SK-N-SH (cell line): ENCODE data around the gene GPM6B. TPM values are rescaled to one million over a fixed set of nuclear protein-coding genes. Genes with fewer than 3 reads are reported as not detected.

ENCODE experiments used
- CTCF ChIA-PET: fragments of 300-600, 350-600 bp; formaldehyde crosslinking; extraction: SDS; loops from one replicate; lab custom pipeline; 2021; lab: Yijun Ruan, JAX
- POLR2A ChIA-PET: fragments of 350-600 bp; sonication (Branson Sonifier 250); formaldehyde crosslinking; extraction: SDS; loops from one replicate; lab custom pipeline; 2020; ENCODE audit warnings: antibody characterized with exemption, inconsistent platforms; lab: Yijun Ruan, JAX
- DNase-seq: peaks from one replicate; pipeline ENCODE4 v3.0.0; 2012
- H2AFZ ChIP-seq: fragments of 200-600 bp; sonication (generic); 2 replicates; pipeline ENCODE4 v1.8.1; 2016; ENCODE audit warnings: antibody characterized with exemption, mild to moderate bottlenecking, low read depth
- H3F3A ChIP-seq: fragments of 200-600 bp; sonication (generic); replicated peaks from 2 replicates; pipeline ENCODE3; 2016; ENCODE audit warnings: antibody characterized with exemption, mild to moderate bottlenecking; ENCODE audit not compliant: insufficient read depth
- H3K27ac ChIP-seq, 2 experiments: fragments of 200-500 bp in 1 of 2; fragments of 200-600 bp in 1 of 2; sonication (Bioruptor generic) in 1 of 2; sonication (generic), shearing (Covaris generic) in 1 of 2; 2 replicates each; pipeline versions ENCODE4 v1.5.1 to v1.6.1; 2014 to 2016; ENCODE audit warnings: low read depth in 2 of 2, inconsistent platforms in 1 of 2, low read length in 1 of 2, mild to moderate bottlenecking in 1 of 2, mixed read lengths in 1 of 2
- H3K27me3 ChIP-seq: fragments of 200-600 bp; sonication (generic), shearing (Covaris generic); 2 replicates; pipeline ENCODE4 v1.6.1; 2016; ENCODE audit warnings: mixed run types; ENCODE audit not compliant: insufficient read depth
- H3K36me3 ChIP-seq, 2 experiments: fragments of 200-500 bp in 1 of 2; fragments of 200-600 bp in 1 of 2; sonication (Bioruptor generic) in 1 of 2; sonication (generic) in 1 of 2; replicated peaks in 1 of 2; 2 replicates each; pipeline versions ENCODE3 to v1.5.1; 2014 to 2016; ENCODE audit warnings: low read length in 1 of 2, mild to moderate bottlenecking in 1 of 2; ENCODE audit not compliant: insufficient read depth in 2 of 2, control insufficient read depth in 1 of 2
- H3K4me1 ChIP-seq, 2 experiments: fragments of 200-500 bp in 1 of 2; fragments of 200-600 bp in 1 of 2; sonication (Bioruptor generic) in 1 of 2; sonication (generic), shearing (Covaris generic) in 1 of 2; 2 replicates each; pipeline versions ENCODE4 v1.5.1 to v1.6.1; 2014 to 2016; ENCODE audit warnings: low read depth in 1 of 2, low read length in 1 of 2, mixed run types in 1 of 2; ENCODE audit not compliant: insufficient read depth in 2 of 2, control insufficient read depth in 1 of 2
- H3K4me2 ChIP-seq: fragments of 200-600 bp; sonication (generic), shearing (Covaris generic); 2 replicates; pipeline ENCODE4 v1.6.1; 2017; ENCODE audit warnings: mixed run types
- H3K4me3 ChIP-seq, 2 experiments: fragments of 200-500 bp in 1 of 2; fragments of 200-600 bp in 1 of 2; sonication (Bioruptor generic) in 1 of 2; sonication (generic), shearing (Covaris generic) in 1 of 2; 2 replicates each; pipeline versions ENCODE4 v1.5.1 to v1.8.1; 2014 to 2016; ENCODE audit warnings: low read depth in 2 of 2, inconsistent platforms in 1 of 2, low read length in 1 of 2, mild to moderate bottlenecking in 1 of 2, mixed read lengths in 1 of 2, moderate library complexity in 1 of 2
- H3K79me2 ChIP-seq: fragments of 200-600 bp; sonication (generic); 2 replicates; pipeline ENCODE4 v1.8.1; 2017; ENCODE audit warnings: mild to moderate bottlenecking; ENCODE audit not compliant: insufficient read depth
- H3K9ac ChIP-seq: fragments of 200-600 bp; sonication (generic); 2 replicates; pipeline ENCODE4 v1.6.1; 2017; ENCODE audit warnings: mixed run types
- H3K9me2 ChIP-seq: fragments of 200-600 bp; sonication (generic); 2 replicates; pipeline ENCODE4 v1.6.1; 2017; ENCODE audit warnings: mixed run types
- H3K9me3 ChIP-seq: fragments of 200-600 bp; sonication (generic); 2 replicates; pipeline ENCODE4 v1.6.1; 2017; ENCODE audit warnings: mixed run types, mild to moderate bottlenecking, moderate library complexity
- H4K20me1 ChIP-seq: fragments of 200-600 bp; sonication (generic); 2 replicates; pipeline ENCODE4 v1.6.1; 2017; ENCODE audit warnings: mild to moderate bottlenecking, mixed run types; ENCODE audit not compliant: insufficient read depth
- CHD2 ChIP-seq: fragments of 150-350 bp; IDR thresholded peaks from 2 replicates; pipeline ENCODE4 v1.6.1; 2018; ENCODE audit warnings: low read length; ENCODE audit not compliant: partially characterized antibody
- EP300 ChIP-seq, 2 experiments: IDR thresholded peaks; 2 replicates each; pipeline versions ENCODE4 v1.4.0 to v1.6.1; 2012; ENCODE audit warnings: borderline replicate concordance in 1 of 2, low read depth in 1 of 2, low read length in 1 of 2
- EZH2phosphoT487 ChIP-seq: fragments of 200-600 bp; sonication (generic); IDR thresholded peaks from 2 replicates; pipeline ENCODE4 v1.6.1; 2017; ENCODE audit warnings: low read depth, mixed run types, mild to moderate bottlenecking, antibody characterized with exemption, moderate library complexity, borderline replicate concordance
- JUND ChIP-seq: IDR thresholded peaks from 2 replicates; pipeline ENCODE4 v1.4.0; 2012
- MXI1 ChIP-seq: IDR thresholded peaks from 2 replicates; pipeline ENCODE4 v1.6.1; 2012; ENCODE audit warnings: mild to moderate bottlenecking, low read depth, low read length, improper control_type of control experiment
- NFIC ChIP-seq: IDR thresholded peaks from 2 replicates; pipeline ENCODE4 v1.4.0; 2012; ENCODE audit warnings: borderline replicate concordance
- NRF1 ChIP-seq: IDR thresholded peaks from 2 replicates; pipeline ENCODE4 v1.6.1; 2012; ENCODE audit warnings: low read depth, mild to moderate bottlenecking, low read length
- RAD21 ChIP-seq: IDR thresholded peaks from 2 replicates; pipeline ENCODE4 v1.6.1; 2012; ENCODE audit warnings: mild to moderate bottlenecking, low read length
- REST ChIP-seq: IDR thresholded peaks from 2 replicates; pipeline ENCODE4 v1.6.1; 2012; ENCODE audit warnings: mild to moderate bottlenecking, low read depth, low read length, moderate library complexity
- RXRA ChIP-seq: IDR thresholded peaks from 2 replicates; pipeline ENCODE4 v1.4.0; 2012; ENCODE audit warnings: low read depth, mild to moderate bottlenecking, borderline replicate concordance
- SMC3 ChIP-seq: IDR thresholded peaks from 2 replicates; pipeline ENCODE4 v1.6.1; 2012; ENCODE audit warnings: low read depth, low read length, improper control_type of control experiment
- TEAD4 ChIP-seq: IDR thresholded peaks from 2 replicates; pipeline ENCODE4 v1.4.0; 2012; ENCODE audit warnings: mild to moderate bottlenecking, borderline replicate concordance; ENCODE audit not compliant: insufficient read depth
- USF2 ChIP-seq: fragments of 150-350 bp; IDR thresholded peaks from 2 replicates; pipeline ENCODE4 v1.6.1; 2017; ENCODE audit warnings: antibody characterized with exemption, low read length, low read depth, borderline replicate concordance
- YY1 ChIP-seq: IDR thresholded peaks from 2 replicates; pipeline ENCODE4 v1.4.0; 2012; ENCODE audit warnings: low read depth, mild to moderate bottlenecking
- WGBS: methylation state at CpG from one replicate; pipeline ENCODE4 v1.1.6; 2017; ENCODE audit warnings: low lambda C conversion rate; 5-methylcytosine and 5-hydroxymethylcytosine counted together
- polyA plus RNA-seq, 3 experiments: library from polyadenylated mRNA; depleted of rRNA; stranded (reverse); fragments of >200 nt; gene quantifications; 2 replicates each; pipeline ENCODE4 v1.2.3, GENCODE V29; 2012
- TF ChIP-seq, protein P1 (sequence below): fragments of 200-600 bp; sonication (generic); IDR thresholded peaks from 2 replicates; pipeline ENCODE4 v1.6.1; 2017; ENCODE audit warnings: antibody characterized with exemption, mild to moderate bottlenecking, moderate library complexity
- TF ChIP-seq, protein P2 (sequence below): IDR thresholded peaks from 2 replicates; pipeline ENCODE4 v1.4.0; 2012; ENCODE audit warnings: low read depth, borderline replicate concordance
- TF ChIP-seq, protein P3 (sequence below): IDR thresholded peaks from 2 replicates; pipeline ENCODE4 v1.4.0; 2012; ENCODE audit warnings: low read depth

Gene GPM6B
- polyA plus RNA-seq, 1 of the 3 experiments (the other 2 are of a cell fraction), result 1.2 TPM

- CTCF ChIA-PET, result interaction anchor here (1.2 kb wide), 1 partner anchor 14 kb away, joined by 3 read pairs; no protein-coding TSS in a partner anchor
- H4K20me1 ChIP-seq, result no peaks in the 10 kb centered on the region
Measured at GRCh38 chrX:13821738-13822137, 4.8 kb upstream of the GPM6B start.

GRCh38 chrX:13816176-13816575 lies 717 bp downstream of the GPM6B start:
- no peaks in the 10 kb centered on the region for H3F3A ChIP-seq
- H3K4me2 ChIP-seq, result no peak overlapping the region
- no peaks in the 10 kb centered on the region for H3K9me2 ChIP-seq
- no peak overlapping the region for H2AFZ ChIP-seq
- DNase-seq, result no peak
- H3K36me3 ChIP-seq, result no peaks in the 10 kb centered on the region
- ChIA-PET CTCF (no interaction called here), POLR2A (no interaction called here)
- WGBS, result 35% methylated on average over 6 of the region's 6 CpGs
- peaks cover 14% of the 10 kb centered on the region; the same call in 1 of the 2 replicates for H3K27me3 ChIP-seq
- H4K20me1 ChIP-seq, result no peaks in the 10 kb centered on the region
- no peak overlapping the region for H3K27ac ChIP-seq
- no peaks in the 10 kb centered on the region for H3K4me1 ChIP-seq
- TF ChIP-seq, protein P1, sequence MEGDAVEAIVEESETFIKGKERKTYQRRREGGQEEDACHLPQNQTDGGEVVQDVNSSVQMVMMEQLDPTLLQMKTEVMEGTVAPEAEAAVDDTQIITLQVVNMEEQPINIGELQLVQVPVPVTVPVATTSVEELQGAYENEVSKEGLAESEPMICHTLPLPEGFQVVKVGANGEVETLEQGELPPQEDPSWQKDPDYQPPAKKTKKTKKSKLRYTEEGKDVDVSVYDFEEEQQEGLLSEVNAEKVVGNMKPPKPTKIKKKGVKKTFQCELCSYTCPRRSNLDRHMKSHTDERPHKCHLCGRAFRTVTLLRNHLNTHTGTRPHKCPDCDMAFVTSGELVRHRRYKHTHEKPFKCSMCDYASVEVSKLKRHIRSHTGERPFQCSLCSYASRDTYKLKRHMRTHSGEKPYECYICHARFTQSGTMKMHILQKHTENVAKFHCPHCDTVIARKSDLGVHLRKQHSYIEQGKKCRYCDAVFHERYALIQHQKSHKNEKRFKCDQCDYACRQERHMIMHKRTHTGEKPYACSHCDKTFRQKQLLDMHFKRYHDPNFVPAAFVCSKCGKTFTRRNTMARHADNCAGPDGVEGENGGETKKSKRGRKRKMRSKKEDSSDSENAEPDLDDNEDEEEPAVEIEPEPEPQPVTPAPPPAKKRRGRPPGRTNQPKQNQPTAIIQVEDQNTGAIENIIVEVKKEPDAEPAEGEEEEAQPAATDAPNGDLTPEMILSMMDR, result no peak
- no peak for TF ChIP-seq REST
- TF ChIP-seq RAD21, result no peak
- TF ChIP-seq, protein P2, sequence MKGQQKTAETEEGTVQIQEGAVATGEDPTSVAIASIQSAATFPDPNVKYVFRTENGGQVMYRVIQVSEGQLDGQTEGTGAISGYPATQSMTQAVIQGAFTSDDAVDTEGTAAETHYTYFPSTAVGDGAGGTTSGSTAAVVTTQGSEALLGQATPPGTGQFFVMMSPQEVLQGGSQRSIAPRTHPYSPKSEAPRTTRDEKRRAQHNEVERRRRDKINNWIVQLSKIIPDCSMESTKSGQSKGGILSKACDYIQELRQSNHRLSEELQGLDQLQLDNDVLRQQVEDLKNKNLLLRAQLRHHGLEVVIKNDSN, result no peak
- no peak for TF ChIP-seq YY1
- TF ChIP-seq TEAD4, result no peak
- TF ChIP-seq EZH2phosphoT487, result no peak
- H3K79me2 ChIP-seq, result no peaks in the 10 kb centered on the region
- no peaks in the 10 kb centered on the region for H3K9me3 ChIP-seq
- H3K4me3 ChIP-seq, result no peak overlapping the region
- H3K9ac ChIP-seq, result no peak overlapping the region

More at GRCh38 chrX:13821738-13822137, 4.8 kb upstream of the GPM6B start:
- no peak overlapping the region for H3K4me2 ChIP-seq
- H2AFZ ChIP-seq, result no peak overlapping the region
- peaks cover 7% of the 10 kb centered on the region; the same call in 1 of the 2 replicates for H3K27me3 ChIP-seq
- no peak overlapping the region for H3K9ac ChIP-seq
- no peaks in the 10 kb centered on the region for H3F3A ChIP-seq
- no peak overlapping the region for H3K4me3 ChIP-seq
- no peak overlapping the region for H3K27ac ChIP-seq
- H3K4me1 ChIP-seq, result no peaks in the 10 kb centered on the region
- no peak for DNase-seq
- H3K9me3 ChIP-seq, result no peaks in the 10 kb centered on the region
- WGBS, result 33% methylated on average over 6 of the region's 6 CpGs
- TF ChIP-seq MXI1 (no peak), JUND (no peak), SMC3 (no peak), RXRA (no peak), NFIC (no peak), CHD2 (no peak), NRF1 (no peak), USF2 (no peak), EP300 (IDR thresholded peaks at IDR 0.05; ENCODE audit: borderline replicate concordance in 1 of 2, low read depth in 1 of 2, low read length in 1 of 2) (no peak), RAD21 (no peak)
- TF ChIP-seq, protein P3, sequence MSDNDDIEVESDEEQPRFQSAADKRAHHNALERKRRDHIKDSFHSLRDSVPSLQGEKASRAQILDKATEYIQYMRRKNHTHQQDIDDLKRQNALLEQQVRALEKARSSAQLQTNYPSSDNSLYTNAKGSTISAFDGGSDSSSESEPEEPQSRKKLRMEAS, result no peak
- H3K9me2 ChIP-seq, result no peaks in the 10 kb centered on the region
- H3K36me3 ChIP-seq, result no peaks in the 10 kb centered on the region
- POLR2A ChIA-PET, result no interaction called here
- H3K79me2 ChIP-seq, result no peaks in the 10 kb centered on the region
